22Rv1 (cell line): ENCODE data around the gene NREP.

Experiments
- ZFX ChIP-seq: fragments of 450-650 bp; IDR thresholded peaks from 2 replicates; pipeline ENCODE4 v1.6.1; 2017; ENCODE audit warnings: antibody characterized with exemption, borderline replicate concordance
- TF ChIP-seq, protein P1 (sequence below): fragments of 450-650 bp; IDR thresholded peaks from 2 replicates; pipeline ENCODE4 v1.5.1; 2017; ENCODE audit warnings: mild to moderate bottlenecking

DNA sequence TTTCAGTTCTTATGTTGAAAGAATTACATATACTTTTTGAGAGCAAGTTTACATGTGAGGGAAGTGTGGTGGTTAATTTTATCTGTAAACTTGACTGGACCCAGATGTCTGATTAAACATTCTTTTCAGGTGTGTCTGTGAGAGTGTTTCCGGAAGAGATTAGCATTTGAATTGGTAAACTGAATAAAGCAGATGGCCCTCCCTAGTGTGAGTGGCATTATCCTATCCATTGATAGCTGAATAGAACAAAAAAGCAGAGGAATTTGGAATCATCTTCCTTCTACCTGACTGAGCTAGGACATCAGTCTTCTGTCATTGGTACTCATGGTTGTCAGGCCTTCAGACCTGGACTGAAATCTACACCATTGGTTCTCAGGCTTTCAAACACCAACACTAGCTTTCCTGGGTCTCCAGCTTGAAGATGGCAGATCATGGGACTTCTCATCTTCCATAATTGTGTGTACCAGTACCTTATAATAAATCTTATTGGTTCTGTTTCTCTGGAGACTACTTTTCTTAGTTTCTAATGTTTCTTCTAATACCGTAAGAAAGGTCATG is 36.6 kb downstream of the NREP start:
- TF ChIP-seq, protein P1, sequence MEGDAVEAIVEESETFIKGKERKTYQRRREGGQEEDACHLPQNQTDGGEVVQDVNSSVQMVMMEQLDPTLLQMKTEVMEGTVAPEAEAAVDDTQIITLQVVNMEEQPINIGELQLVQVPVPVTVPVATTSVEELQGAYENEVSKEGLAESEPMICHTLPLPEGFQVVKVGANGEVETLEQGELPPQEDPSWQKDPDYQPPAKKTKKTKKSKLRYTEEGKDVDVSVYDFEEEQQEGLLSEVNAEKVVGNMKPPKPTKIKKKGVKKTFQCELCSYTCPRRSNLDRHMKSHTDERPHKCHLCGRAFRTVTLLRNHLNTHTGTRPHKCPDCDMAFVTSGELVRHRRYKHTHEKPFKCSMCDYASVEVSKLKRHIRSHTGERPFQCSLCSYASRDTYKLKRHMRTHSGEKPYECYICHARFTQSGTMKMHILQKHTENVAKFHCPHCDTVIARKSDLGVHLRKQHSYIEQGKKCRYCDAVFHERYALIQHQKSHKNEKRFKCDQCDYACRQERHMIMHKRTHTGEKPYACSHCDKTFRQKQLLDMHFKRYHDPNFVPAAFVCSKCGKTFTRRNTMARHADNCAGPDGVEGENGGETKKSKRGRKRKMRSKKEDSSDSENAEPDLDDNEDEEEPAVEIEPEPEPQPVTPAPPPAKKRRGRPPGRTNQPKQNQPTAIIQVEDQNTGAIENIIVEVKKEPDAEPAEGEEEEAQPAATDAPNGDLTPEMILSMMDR = no peak
- no peak for TF ChIP-seq ZFX
